ENCODE data around the gene PRRC2B. TPM values are rescaled to one million over a fixed set of nuclear protein-coding genes. Genes with fewer than 3 reads are reported as not detected.

Gene PRRC2B
- total and polyA plus RNA-seq, 9 donors: 86.7 to 319 (median 234) TPM

DNA sequence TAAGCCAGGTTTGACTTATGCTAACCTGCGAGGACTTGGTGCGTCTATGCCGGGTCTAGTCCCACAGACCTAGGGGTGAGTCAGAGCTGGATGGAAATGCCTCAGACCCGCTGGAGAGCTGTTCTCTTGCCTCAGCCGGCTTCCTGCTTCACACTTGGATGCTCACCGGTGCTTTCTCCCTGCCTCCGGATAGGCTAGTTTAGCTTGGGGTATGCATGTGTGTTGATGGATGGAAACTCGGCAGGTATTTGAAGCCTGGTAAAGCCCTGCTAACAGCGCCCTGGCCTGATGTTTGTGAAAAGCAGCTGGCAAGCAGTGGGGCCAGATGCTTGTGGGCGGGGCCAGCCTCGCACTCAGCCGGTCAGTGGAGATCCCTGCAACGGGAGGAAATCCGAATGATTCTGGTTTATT, 29.3 kb downstream of the PRRC2B start:
- intact Hi-C loops (cut with DNase I): no loop called here
- peak overlapping the region in 1 of 2 donors; percentile 30 for H3K27ac ChIP-seq
- no peaks in the 10 kb centered on the region for H3K27me3 ChIP-seq
- TF ChIP-seq POLR2A (IDR thresholded peaks at IDR 0.05) (no peak), EP300 (IDR thresholded peaks at IDR 0.05) (no peak)
- TF ChIP-seq, protein P1, sequence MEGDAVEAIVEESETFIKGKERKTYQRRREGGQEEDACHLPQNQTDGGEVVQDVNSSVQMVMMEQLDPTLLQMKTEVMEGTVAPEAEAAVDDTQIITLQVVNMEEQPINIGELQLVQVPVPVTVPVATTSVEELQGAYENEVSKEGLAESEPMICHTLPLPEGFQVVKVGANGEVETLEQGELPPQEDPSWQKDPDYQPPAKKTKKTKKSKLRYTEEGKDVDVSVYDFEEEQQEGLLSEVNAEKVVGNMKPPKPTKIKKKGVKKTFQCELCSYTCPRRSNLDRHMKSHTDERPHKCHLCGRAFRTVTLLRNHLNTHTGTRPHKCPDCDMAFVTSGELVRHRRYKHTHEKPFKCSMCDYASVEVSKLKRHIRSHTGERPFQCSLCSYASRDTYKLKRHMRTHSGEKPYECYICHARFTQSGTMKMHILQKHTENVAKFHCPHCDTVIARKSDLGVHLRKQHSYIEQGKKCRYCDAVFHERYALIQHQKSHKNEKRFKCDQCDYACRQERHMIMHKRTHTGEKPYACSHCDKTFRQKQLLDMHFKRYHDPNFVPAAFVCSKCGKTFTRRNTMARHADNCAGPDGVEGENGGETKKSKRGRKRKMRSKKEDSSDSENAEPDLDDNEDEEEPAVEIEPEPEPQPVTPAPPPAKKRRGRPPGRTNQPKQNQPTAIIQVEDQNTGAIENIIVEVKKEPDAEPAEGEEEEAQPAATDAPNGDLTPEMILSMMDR (IDR thresholded peaks at IDR 0.05): no peak
- peak; percentile 42 to 74 (median 58) for DNase-seq
- peak overlapping the region; percentile 5 for H3K4me3 ChIP-seq
- peaks cover 43% of the 10 kb centered on the region for H3K4me1 ChIP-seq (ENCODE audit: insufficient read depth)
- WGBS, 3 donors: 3 to 6% (median 5%) methylated on average over 14 of the region's 14 CpGs
- H3K9me3 ChIP-seq: no peaks in the 10 kb centered on the region
- H3K36me3 ChIP-seq: no peaks in the 10 kb centered on the region

DNA sequence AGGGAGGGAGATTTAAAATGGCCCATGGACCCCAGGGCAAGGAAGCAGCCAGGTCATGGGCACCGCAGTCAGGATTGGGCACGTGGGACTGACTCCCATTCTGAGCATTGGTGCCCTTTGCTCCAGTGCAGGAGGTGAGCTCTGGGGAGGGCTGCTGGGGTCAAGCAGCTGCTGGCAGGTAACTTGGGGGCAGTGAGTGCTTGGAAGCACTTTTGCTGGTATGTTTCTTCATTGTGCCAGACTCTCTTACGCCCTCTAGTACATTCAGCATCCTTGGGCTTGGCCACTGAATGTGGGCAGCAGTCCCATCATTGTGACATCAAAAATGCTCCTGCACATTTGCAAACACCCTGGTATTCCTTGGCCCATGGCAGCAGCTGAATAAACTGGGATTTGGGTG, 32.7 kb downstream of the PRRC2B start:
- no peaks in the 10 kb centered on the region for H3K27me3 ChIP-seq
- H3K36me3 ChIP-seq: no peaks in the 10 kb centered on the region
- H3K9me3 ChIP-seq: no peaks in the 10 kb centered on the region
- TF ChIP-seq, protein P1 (IDR thresholded peaks at IDR 0.05): no peak
- TF ChIP-seq POLR2A (IDR thresholded peaks at IDR 0.05) (no peak), EP300 (IDR thresholded peaks at IDR 0.05) (no peak)
- H3K4me1 ChIP-seq (ENCODE audit: insufficient read depth): peaks cover 38% of the 10 kb centered on the region
- 92 to 97% (median 92%) methylated on average over 3 of the region's 3 CpGs for WGBS, 3 donors
- H3K27ac ChIP-seq: no peak overlapping the region
- peak in 2 of 5 donors; percentile 5 to 20 for DNase-seq
- intact Hi-C loops (cut with DNase I): no loop called here
- no peak overlapping the region for H3K4me3 ChIP-seq

DNA sequence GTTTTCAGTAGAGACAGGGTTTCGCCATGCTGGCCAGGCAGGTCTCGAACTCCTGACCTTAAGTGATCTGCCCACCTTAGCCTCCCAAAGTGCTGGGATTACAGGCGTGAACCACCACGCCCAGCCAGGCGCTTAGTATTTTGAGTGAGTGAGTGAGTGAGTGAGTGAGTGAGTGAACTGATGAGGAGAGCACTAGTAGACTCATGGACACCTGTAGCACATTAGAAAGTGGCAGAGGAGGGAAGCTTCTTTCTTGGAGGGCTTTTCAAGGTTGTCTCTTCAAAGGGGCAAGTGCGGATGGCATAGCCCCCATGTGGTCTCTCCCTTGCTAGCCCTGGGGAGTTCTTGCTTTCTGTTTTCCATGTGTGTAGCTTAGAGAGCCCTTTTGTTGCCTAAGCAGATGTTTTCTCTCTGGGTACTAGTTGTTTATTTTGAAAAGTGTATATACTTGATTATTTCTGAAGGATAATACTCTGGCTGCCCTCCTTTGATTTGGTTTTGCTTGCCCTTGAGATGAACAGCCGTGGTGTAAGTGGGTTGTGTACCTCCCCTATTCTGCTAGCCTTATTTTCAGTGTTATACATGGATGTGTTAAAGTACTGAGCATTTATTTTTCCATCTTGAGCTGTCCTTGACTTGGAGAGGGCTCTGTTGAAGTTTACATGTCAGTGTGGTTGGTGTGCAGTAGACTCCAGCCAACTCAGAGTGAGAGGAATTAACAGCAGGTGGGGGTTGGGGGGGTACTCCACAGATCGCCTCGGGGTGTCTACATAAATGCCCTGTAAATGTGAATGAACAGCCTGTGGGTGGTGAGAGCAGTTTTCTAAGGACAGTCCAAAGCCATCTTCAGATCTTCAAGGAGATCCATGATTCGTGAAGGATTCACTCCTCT, 35.5 kb downstream of the PRRC2B start:
- Histone ChIP-seq H3K4me3 (no peak overlapping the region), H3K9me3 (no peaks in the 10 kb centered on the region), H3K4me1 (ENCODE audit: insufficient read depth) (peaks cover 23% of the 10 kb centered on the region), H3K36me3 (no peaks in the 10 kb centered on the region), H3K27ac (peak overlapping the region in 1 of 2 donors; percentile 28), H3K27me3 (no peaks in the 10 kb centered on the region)
- intact Hi-C loops (cut with DNase I): no loop called here
- peak in 1 of 5 donors; percentile 31 for DNase-seq
- TF ChIP-seq POLR2A (IDR thresholded peaks at IDR 0.05): no peak
- TF ChIP-seq, protein P1 (IDR thresholded peaks at IDR 0.05): no peak
- TF ChIP-seq EP300 (IDR thresholded peaks at IDR 0.05): no peak
- WGBS, 3 donors: 33 to 55% (median 38%) methylated on average over 10 of the region's 10 CpGs

DNA sequence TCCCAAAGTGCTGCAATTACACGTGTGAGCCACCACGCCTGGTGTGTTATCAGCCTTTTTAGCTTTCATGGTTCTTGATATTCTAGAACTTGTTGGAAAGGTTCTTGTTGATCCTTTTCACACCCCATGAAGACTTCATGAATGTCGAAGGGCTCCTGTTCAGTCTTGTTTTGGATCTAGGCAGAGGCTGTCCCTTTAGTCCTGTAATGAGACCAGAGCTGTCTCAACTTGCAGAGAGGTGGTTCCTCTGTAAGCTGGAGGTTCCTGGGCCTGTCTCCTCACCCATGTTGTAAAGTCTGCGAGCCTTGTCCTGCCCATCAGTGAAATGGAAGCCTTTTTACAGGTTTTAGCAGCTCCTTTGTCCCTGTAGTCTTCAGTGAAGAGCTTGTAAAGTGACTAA, 38.2 kb downstream of the PRRC2B start:
- Histone ChIP-seq H3K9me3 (no peaks in the 10 kb centered on the region), H3K4me3 (no peak overlapping the region), H3K4me1 (ENCODE audit: insufficient read depth) (peaks cover 25% of the 10 kb centered on the region), H3K27me3 (no peaks in the 10 kb centered on the region), H3K27ac (no peak overlapping the region), H3K36me3 (no peaks in the 10 kb centered on the region)
- WGBS, 3 donors: 84 to 93% (median 85%) methylated on average over 4 of the region's 4 CpGs
- DNase-seq: no peak
- no peak for TF ChIP-seq EP300 (IDR thresholded peaks at IDR 0.05)
- TF ChIP-seq POLR2A (IDR thresholded peaks at IDR 0.05): no peak
- TF ChIP-seq, protein P1 (IDR thresholded peaks at IDR 0.05): no peak
- intact Hi-C loops (cut with DNase I): no loop called here

All from ovary (tissue), 9 donors.